Endodermal cell (in vitro differentiated cells): Measurements from ENCODE around the gene NAA10. TPM values are rescaled to one million over a fixed set of nuclear protein-coding genes. Genes with fewer than 3 reads are reported as not detected.

Source experiments
- DNase-seq: peaks from one replicate; pipeline ENCODE4 v3.0.0-alpha.2; 2017
- H3K27ac ChIP-seq: 2 replicates; pipeline ENCODE4 v1.5.1; 2013; ENCODE audit warnings: mild to moderate bottlenecking, low read depth, low read length, moderate library complexity
- H3K27me3 ChIP-seq: 2 replicates; pipeline ENCODE4 v1.6.1; 2013; ENCODE audit warnings: mild to moderate bottlenecking, low read length, moderate library complexity; ENCODE audit not compliant: insufficient read depth, control insufficient read depth, poor library complexity, severe bottlenecking
- H3K36me3 ChIP-seq: 2 replicates; pipeline ENCODE4 v1.7.0; 2013; ENCODE audit warnings: mild to moderate bottlenecking, low read length, moderate library complexity; ENCODE audit not compliant: control insufficient read depth, insufficient read depth
- H3K4me1 ChIP-seq: one replicate; pipeline ENCODE4 v1.7.0; 2013; ENCODE audit warnings: low read length; ENCODE audit not compliant: control insufficient read depth, insufficient read depth
- H3K4me3 ChIP-seq: 2 replicates; pipeline ENCODE4 v1.5.1; 2013; ENCODE audit warnings: mild to moderate bottlenecking, low read length, moderate library complexity
- H3K9ac ChIP-seq: 2 replicates; pipeline ENCODE4 v1.6.1; 2013; ENCODE audit warnings: mild to moderate bottlenecking, low read length, moderate library complexity; ENCODE audit not compliant: poor library complexity, severe bottlenecking; ENCODE audit errors: extremely low read depth
- H3K9me3 ChIP-seq: 2 replicates; pipeline ENCODE4 v1.6.1; 2013; ENCODE audit warnings: mild to moderate bottlenecking, low read length, moderate library complexity; ENCODE audit not compliant: control insufficient read depth
- H3K27ac Mint-ChIP-seq: 2 replicates; pipeline ENCODE4 v1.8.0; 2020; ENCODE audit warnings: mixed read lengths
- H3K27me3 Mint-ChIP-seq: 2 replicates; pipeline ENCODE4 v1.8.0; 2021; ENCODE audit warnings: mild to moderate bottlenecking, mixed read lengths; ENCODE audit not compliant: insufficient read depth
- H3K36me3 Mint-ChIP-seq: 2 replicates; pipeline ENCODE4 v1.8.0; 2020; ENCODE audit warnings: low read depth, mixed read lengths
- H3K4me1 Mint-ChIP-seq: 2 replicates; pipeline ENCODE4 v1.8.0; 2020; ENCODE audit warnings: mixed read lengths
- H3K4me3 Mint-ChIP-seq: 2 replicates; pipeline ENCODE4 v1.8.0; 2020; ENCODE audit warnings: mild to moderate bottlenecking, moderate library complexity, mixed read lengths
- H3K9me3 Mint-ChIP-seq: 2 replicates; pipeline ENCODE4 v1.8.0; 2020; ENCODE audit warnings: mild to moderate bottlenecking, mixed read lengths
- CTCF ChIP-seq: fragments of 200-600 bp; sonication (generic); conservative IDR thresholded peaks from 2 replicates; pipeline ENCODE4 v1.5.0; 2021; ENCODE audit warnings: antibody characterized with exemption, mild to moderate bottlenecking
- WGBS, 2 experiments: methylation state at CpG; one replicate each; pipeline versions ENCODE4 v1.1.5 to v1.1.7; 2013; ENCODE audit warnings: missing lambda C conversion rate in 2 of 2, mixed read lengths in 1 of 2; ENCODE audit not compliant: insufficient coverage in 1 of 2, insufficient read length in 1 of 2; 5-methylcytosine and 5-hydroxymethylcytosine counted together
- total RNA-seq, 2 donors: library from RNA; stranded (reverse); fragmentation: NEBNext Ultra II Directional in 1 of 2; extraction: Animal tissue kit (Norgen Biotek cat#: 25700) in 1 of 2; gene quantifications; 2 replicates in 1 of 2; 3 replicates in 1 of 2; pipeline ENCODE4 v1.2.1, GENCODE V29; 2021

NAA10 gene
- total RNA-seq, 2 donors from 2014 or later, result 91.6 to 99.3 TPM

GRCh38 chrX:153926858-153927671 is 7.8 kb downstream of the NAA10 start:
- Mint-ChIP-seq H3K9me3 (peaks cover 70% of the 10 kb centered on the region), H3K36me3 (peaks cover 12% of the 10 kb centered on the region), H3K4me3 (peak overlapping the region; percentile 71), H3K27ac (peak overlapping the region; percentile 86), H3K4me1 (peaks cover 6% of the 10 kb centered on the region), H3K27me3 (no peaks in the 10 kb centered on the region)
- H3K4me1 ChIP-seq, result no peaks in the 10 kb centered on the region
- no peaks in the 10 kb centered on the region for H3K27me3 ChIP-seq
- DNase-seq, result no peak
- H3K27ac ChIP-seq, result peak overlapping the region; percentile 94
- peaks cover 5% of the 10 kb centered on the region for H3K36me3 ChIP-seq
- TF ChIP-seq CTCF, result no peak
- WGBS, 2 experiments, result 10 to 29% methylated on average over 7 to 25 of the region's 31 CpGs
- peak overlapping the region; percentile 79 for H3K9ac ChIP-seq
- peak overlapping the region; percentile 82 for H3K4me3 ChIP-seq
- H3K9me3 ChIP-seq, result no peaks in the 10 kb centered on the region

- Histone ChIP-seq H3K9ac (no peak overlapping the region), H3K4me1 (no peaks in the 10 kb centered on the region), H3K4me3 (no peak overlapping the region), H3K27ac (peak overlapping the region; percentile 94), H3K27me3 (no peaks in the 10 kb centered on the region), H3K36me3 (peaks cover 4% of the 10 kb centered on the region), H3K9me3 (no peaks in the 10 kb centered on the region)
- no peak overlapping the region for H3K27ac Mint-ChIP-seq
- peak overlapping the region; percentile 71 for H3K4me3 Mint-ChIP-seq
- no peak for TF ChIP-seq CTCF
- 23% methylated on average over 3 of the region's 4 CpGs; no CpG with 5 or more reads in 1 of the 2 experiments for WGBS, 2 experiments
- peaks cover 66% of the 10 kb centered on the region for H3K9me3 Mint-ChIP-seq
- H3K4me1 Mint-ChIP-seq, result peaks cover 6% of the 10 kb centered on the region
- H3K36me3 Mint-ChIP-seq, result peaks cover 8% of the 10 kb centered on the region
- no peaks in the 10 kb centered on the region for H3K27me3 Mint-ChIP-seq
- DNase-seq, result no peak
Observed at GRCh38 chrX:153926552-153926857, 8.3 kb downstream of the NAA10 start.

GRCh38 chrX:153925739-153926551 is 8.9 kb downstream of the NAA10 start, which contains the start of gene ARHGAP4:
Gene ARHGAP4, minus strand, starts transcription at chrX:153926264. Its CDS starts 62 bp downstream, at chrX:153926202.
- Mint-ChIP-seq H3K9me3 (peaks cover 64% of the 10 kb centered on the region), H3K27me3 (no peaks in the 10 kb centered on the region), H3K27ac (peak within 1 kb of the TSS; percentile 86), H3K36me3 (peaks cover 5% of the 10 kb centered on the region), H3K4me3 (peak within 1 kb of the TSS; percentile 71), H3K4me1 (peaks cover 6% of the 10 kb centered on the region)
- Histone ChIP-seq H3K4me3 (peak within 1 kb of the TSS; percentile 82), H3K4me1 (no peaks in the 10 kb centered on the region), H3K36me3 (no peaks in the 10 kb centered on the region), H3K9ac (peak within 1 kb of the TSS; percentile 15), H3K27me3 (no peaks in the 10 kb centered on the region), H3K9me3 (no peaks in the 10 kb centered on the region), H3K27ac (peak within 1 kb of the TSS; percentile 94)
- TF ChIP-seq CTCF, result no peak
- 11 to 30% methylated on average over 2 to 59 of the region's 59 CpGs for WGBS, 2 experiments
- no peak for DNase-seq
